H1 (cell line): Measurements from ENCODE around the gene MAGI1. TPM values are rescaled to one million over a fixed set of nuclear protein-coding genes. Genes with fewer than 3 reads are reported as not detected.

ENCODE experiments used
- CTCF ChIA-PET: fragments of 300-600 bp; sonication (Branson Sonifier 250); formaldehyde crosslinking; loops from one replicate; lab custom pipeline; 2021; ENCODE audit not compliant: partially characterized antibody; lab: Charles Lee
- POLR2A ChIA-PET: fragments of 300-600 bp; sonication (Branson Sonifier 250); formaldehyde crosslinking; loops from one replicate; lab custom pipeline; 2021; ENCODE audit warnings: inconsistent platforms; ENCODE audit not compliant: partially characterized antibody; lab: Charles Lee
- DNase-seq, 2 experiments: peaks; one replicate each; pipeline versions ENCODE4 v3.0.0 to v3.0.0-alpha.2; 2010 to 2022; ENCODE audit warnings: low spot score in 2 of 2, low read depth in 1 of 2, mixed read lengths in 1 of 2
- FAIRE-seq: peaks from 2 replicates; lab custom pipeline; 2011; peaks lifted over from hg19 to GRCh38; lab: Jason Lieb, UNC
- H2AFZ ChIP-seq: 2 replicates; pipeline ENCODE4 v1.8.1; 2012; ENCODE audit warnings: low read length, inconsistent platforms
- H2AK5ac ChIP-seq: 2 replicates; pipeline ENCODE4 v1.6.1; 2013; ENCODE audit warnings: low read depth, low read length
- H2BK120ac ChIP-seq: replicated peaks from 2 replicates; pipeline ENCODE3; 2013; ENCODE audit warnings: low read depth, low read length, inconsistent platforms
- H2BK12ac ChIP-seq: 2 replicates; pipeline ENCODE4 v1.6.1; 2013; ENCODE audit warnings: low read depth, low read length
- H2BK15ac ChIP-seq: 2 replicates; pipeline ENCODE4 v1.6.1; 2013; ENCODE audit warnings: low read length
- H2BK20ac ChIP-seq: 2 replicates; pipeline ENCODE4 v1.6.1; 2013; ENCODE audit warnings: low read length
- H2BK5ac ChIP-seq: 2 replicates; pipeline ENCODE4 v1.6.1; 2013; ENCODE audit warnings: low read depth, low read length
- H3K14ac ChIP-seq: 2 replicates; pipeline ENCODE4 v1.6.1; 2013; ENCODE audit warnings: inconsistent platforms; ENCODE audit not compliant: insufficient read length
- H3K18ac ChIP-seq: 2 replicates; pipeline ENCODE4 v1.6.1; 2013; ENCODE audit warnings: low read length; ENCODE audit errors: extremely low read depth
- H3K23ac ChIP-seq: 2 replicates; pipeline ENCODE4 v1.6.1; 2013; ENCODE audit warnings: inconsistent platforms; ENCODE audit not compliant: insufficient read length
- H3K23me2 ChIP-seq: 2 replicates; pipeline ENCODE4 v1.6.1; 2013; ENCODE audit warnings: low read depth, low read length
- H3K27ac ChIP-seq: 2 replicates; pipeline ENCODE4 v1.6.1; 2011; ENCODE audit warnings: low read depth, low read length, inconsistent platforms
- H3K27me3 ChIP-seq, 4 experiments: replicated peaks in 1 of 4; 1 replicate in 1 of 4; 2 replicates in 3 of 4; pipeline versions ENCODE4 v1.6.1 to v1.8.1; 2011 to 2013; ENCODE audit warnings: low read length in 3 of 4, mild to moderate bottlenecking in 3 of 4, inconsistent platforms in 2 of 4, mixed read lengths in 2 of 4, moderate library complexity in 1 of 4; ENCODE audit not compliant: control insufficient read depth in 3 of 4, insufficient read depth in 3 of 4; ENCODE audit errors: extremely low read depth in 1 of 4
- H3K36me3 ChIP-seq, 4 experiments: 2 replicates each; pipeline versions ENCODE4 v1.6.1 to v1.8.1; 2011 to 2013; ENCODE audit warnings: mild to moderate bottlenecking in 4 of 4, low read length in 3 of 4, moderate library complexity in 2 of 4, control low read depth in 1 of 4, inconsistent platforms in 1 of 4; ENCODE audit not compliant: insufficient read depth in 4 of 4, control insufficient read depth in 2 of 4
- H3K4ac ChIP-seq: replicated peaks from 2 replicates; pipeline ENCODE3; 2013; ENCODE audit warnings: low read length, low read depth, mixed read lengths, inconsistent platforms; ENCODE audit not compliant: insufficient read length
- H3K4me1 ChIP-seq, 4 experiments: replicated peaks in 1 of 4; 1 replicate in 1 of 4; 2 replicates in 3 of 4; pipeline versions ENCODE4 v1.6.1 to v1.8.1; 2011 to 2013; ENCODE audit warnings: low read length in 3 of 4, inconsistent platforms in 2 of 4, mixed read lengths in 1 of 4; ENCODE audit not compliant: insufficient read depth in 4 of 4, control insufficient read depth in 3 of 4
- H3K4me2 ChIP-seq, 2 experiments: 2 replicates each; pipeline versions ENCODE4 v1.6.1 to v1.8.1; 2011 to 2013; ENCODE audit warnings: low read depth in 2 of 2, low read length in 2 of 2, control low read depth in 1 of 2, inconsistent platforms in 1 of 2, mild to moderate bottlenecking in 1 of 2; ENCODE audit not compliant: insufficient read depth in 1 of 2
- H3K4me3 ChIP-seq, 4 experiments: fragments of 200-600, 300-600 bp in 1 of 4; sonication (generic), shearing (Covaris generic), sonication (Bioruptor Twin) in 1 of 4; 2 replicates each; pipeline versions ENCODE4 v1.5.1 to v1.8.1; 2011 to 2016; ENCODE audit warnings: low read length in 4 of 4, low read depth in 3 of 4, control low read depth in 2 of 4, inconsistent platforms in 2 of 4, mild to moderate bottlenecking in 2 of 4, mixed read lengths in 1 of 4, moderate library complexity in 1 of 4; ENCODE audit not compliant: insufficient read depth in 2 of 4; ENCODE audit errors: extremely low read depth in 1 of 4
- H3K56ac ChIP-seq: replicated peaks from 2 replicates; pipeline ENCODE3; 2013; ENCODE audit warnings: low read depth, mild to moderate bottlenecking, mixed read lengths, low read length, inconsistent platforms; ENCODE audit not compliant: insufficient read length
- H3K79me1 ChIP-seq: 2 replicates; pipeline ENCODE4 v1.6.1; 2013; ENCODE audit warnings: low read depth, low read length, control low read depth
- H3K79me2 ChIP-seq, 2 experiments: 2 replicates each; pipeline versions ENCODE4 v1.6.1 to v1.8.1; 2012 to 2013; ENCODE audit warnings: low read length in 2 of 2, mild to moderate bottlenecking in 2 of 2, inconsistent platforms in 1 of 2; ENCODE audit not compliant: insufficient read depth in 2 of 2, control insufficient read depth in 1 of 2
- H3K9ac ChIP-seq, 4 experiments: replicated peaks in 1 of 4; 1 replicate in 1 of 4; 2 replicates in 3 of 4; pipeline versions ENCODE4 v1.6.1 to v1.8.1; 2011 to 2013; ENCODE audit warnings: low read depth in 3 of 4, low read length in 3 of 4, control low read depth in 2 of 4, mild to moderate bottlenecking in 2 of 4, moderate library complexity in 2 of 4, inconsistent platforms in 1 of 4; ENCODE audit errors: extremely low read depth in 1 of 4
- H3K9me3 ChIP-seq, 2 experiments: 2 replicates each; pipeline versions ENCODE4 v1.6.1 to v1.8.1; 2012 to 2013; ENCODE audit warnings: mild to moderate bottlenecking in 2 of 2, moderate library complexity in 2 of 2, control low read depth in 1 of 2, inconsistent platforms in 1 of 2, low read depth in 1 of 2, low read length in 1 of 2, mixed read lengths in 1 of 2; ENCODE audit not compliant: insufficient read depth in 2 of 2
- H4K20me1 ChIP-seq, 2 experiments: replicated peaks in 1 of 2; 2 replicates each; pipeline versions ENCODE3 to v1.8.1; 2011 to 2013; ENCODE audit warnings: inconsistent platforms in 2 of 2, low read length in 2 of 2, mild to moderate bottlenecking in 1 of 2; ENCODE audit not compliant: insufficient read depth in 2 of 2, control insufficient read depth in 1 of 2
- H4K5ac ChIP-seq: 2 replicates; pipeline ENCODE4 v1.6.1; 2013; ENCODE audit warnings: low read length, low read depth, mixed read lengths, inconsistent platforms; ENCODE audit not compliant: insufficient read length
- H4K8ac ChIP-seq: 2 replicates; pipeline ENCODE4 v1.8.0; 2013; ENCODE audit warnings: mild to moderate bottlenecking, moderate library complexity, low read length, inconsistent platforms; ENCODE audit not compliant: insufficient read depth; ENCODE audit errors: extremely low read depth
- H4K91ac ChIP-seq: replicated peaks from 2 replicates; pipeline ENCODE3; 2013; ENCODE audit warnings: low read length, mixed read lengths, inconsistent platforms; ENCODE audit not compliant: insufficient read length
- CBX5 ChIP-seq: fragments of 300-800, 300-1000 bp; sonication (generic); IDR thresholded peaks from 2 replicates; pipeline ENCODE4 v1.7.1; 2016; ENCODE audit warnings: antibody characterized with exemption, low read length, low read depth
- CEBPB ChIP-seq: IDR thresholded peaks from 2 replicates; pipeline ENCODE4 v1.6.1; 2012; ENCODE audit warnings: low read depth, low read length
- CHD2 ChIP-seq: IDR thresholded peaks from 2 replicates; pipeline ENCODE4 v1.6.1; 2012; ENCODE audit warnings: low read length, improper control_type of control experiment
- GABPA ChIP-seq: IDR thresholded peaks from 2 replicates; pipeline ENCODE4 v1.6.1; 2011; ENCODE audit warnings: mild to moderate bottlenecking, low read length, moderate library complexity, borderline replicate concordance; ENCODE audit not compliant: insufficient read depth
- KDM1A ChIP-seq: fragments of 200-600, 300-600 bp; sonication (generic); IDR thresholded peaks from 2 replicates; pipeline ENCODE4 v1.7.1; 2016; ENCODE audit warnings: mild to moderate bottlenecking, low read length, borderline replicate concordance
- POLR2A ChIP-seq, 2 experiments: IDR thresholded peaks; 1 replicate in 1 of 2; 2 replicates in 1 of 2; pipeline ENCODE4 v1.6.1; 2011; ENCODE audit warnings: low read depth in 2 of 2, low read length in 2 of 2, mild to moderate bottlenecking in 2 of 2; ENCODE audit errors: control extremely low read depth in 1 of 2
- RNF2 ChIP-seq: fragments of 200-900, 300-1000 bp; sonication (generic); IDR thresholded peaks from 2 replicates; pipeline ENCODE4 v1.7.1; 2016; ENCODE audit warnings: borderline replicate concordance, low read depth, mild to moderate bottlenecking, antibody characterized with exemption, low read length; ENCODE audit not compliant: poor library complexity, severe bottlenecking; ENCODE audit errors: missing control alignments
- ZNF274 ChIP-seq: IDR thresholded peaks from 2 replicates; pipeline ENCODE4 v1.7.0; 2012; ENCODE audit warnings: low read length, borderline replicate concordance; ENCODE audit errors: extremely low read depth
- WGBS, 2 experiments: shearing (Covaris generic) in 1 of 2; methylation state at CpG; one replicate each; pipeline versions ENCODE4 v1.1.6 to v1.1.7; 2013 to 2015; ENCODE audit warnings: low lambda C conversion rate in 2 of 2, mixed read lengths in 2 of 2, inconsistent platforms in 1 of 2, low coverage in 1 of 2, missing lambda C conversion rate in 1 of 2; ENCODE audit not compliant: insufficient replicate concordance in 2 of 2, insufficient coverage in 1 of 2, insufficient read length in 1 of 2; ENCODE audit errors: extremely low coverage in 1 of 2, missing lambda C conversion rate in 1 of 2; 5-methylcytosine and 5-hydroxymethylcytosine counted together
- polyA plus RNA-seq, 7 experiments: library from polyadenylated mRNA; depleted of rRNA in 3 of 7; stranded (reverse) in 5 of 7; unstranded in 2 of 7; fragments of >200 nt in 5 of 7; fragments of 200-250 nt in 2 of 7; gene quantifications; 1 replicate in 5 of 7; 2 replicates in 1 of 7; 4 replicates in 1 of 7; pipeline versions ENCODE4 v1.2.1 to v1.2.3, GENCODE V29; 2011 to 2013; ENCODE audit warnings: missing spikeins in 2 of 7, mixed read lengths in 2 of 7
- total RNA-seq: library from RNA; stranded (reverse); fragmentation: NEBNext Ultra II Directional; extraction: Animal tissue kit (Norgen Biotek cat#: 25700); gene quantifications from 2 replicates; pipeline ENCODE4 v1.2.1, GENCODE V29; 2021

Gene MAGI1
- total and polyA plus RNA-seq, 2 of the 8 experiments (the other 6 are each of a cell fraction or from before 2014, with no cell fraction given) = 19.8 to 78.0 TPM

- no peak for FAIRE-seq
- TF ChIP-seq RNF2 (no peak), ZNF274 (no peak), POLR2A (IDR thresholded peaks at IDR 0.05; ENCODE audit: control extremely low read depth in 1 of 2, low read depth in 2 of 2, low read length in 2 of 2) (no peak), CHD2 (no peak), CEBPB (no peak), CBX5 (no peak), KDM1A (no peak), GABPA (no peak)
Measured at GRCh38 chr3:65658401-65658800, 380.3 kb downstream of the MAGI1 start.

More at GRCh38 chr3:65658401-65658800, 380.3 kb downstream of the MAGI1 start:
- CTCF ChIA-PET = interaction anchor here (1.0 to 1.2 kb wide), 2 partner anchors 15 to 74 kb away, joined by 3 to 4 read pairs; no protein-coding TSS in a partner anchor
- Histone ChIP-seq H3K36me3 (no peaks in the 10 kb centered on the region), H4K91ac (no peak overlapping the region), H3K18ac (no peak overlapping the region), H2BK120ac (no peak overlapping the region), H3K23me2 (no peaks in the 10 kb centered on the region), H3K14ac (no peak overlapping the region), H4K5ac (no peak overlapping the region), H3K4me1 (peaks cover 0 to 7% (median 4%) of the 10 kb centered on the region in 4 experiments; a peak in 3 of 7 replicates), H3K27me3 (no peaks in the 10 kb centered on the region), H3K4me2 (no peak overlapping the region), H2AK5ac (no peak overlapping the region), H3K4ac (no peak overlapping the region), H2BK12ac (no peak overlapping the region), H3K4me3 (no peak overlapping the region), H2BK20ac (no peak overlapping the region), H3K23ac (no peak overlapping the region), H4K20me1 (no peaks in the 10 kb centered on the region), H3K9ac (no peak overlapping the region), H2AFZ (no peak overlapping the region), H3K79me2 (peaks cover 0 to 8% of the 10 kb centered on the region in 2 experiments; a peak in 1 of 4 replicates), H3K56ac (no peak overlapping the region), H3K79me1 (no peaks in the 10 kb centered on the region), H4K8ac (no peak overlapping the region), H2BK15ac (no peak overlapping the region), H2BK5ac (no peak overlapping the region), H3K9me3 (no peaks in the 10 kb centered on the region), H3K27ac (no peak overlapping the region)
- POLR2A ChIA-PET = no interaction called here
- no peak for DNase-seq
- 50% methylated on average over 2 of the region's 2 CpGs; no CpG with 5 or more reads in 1 of the 2 experiments for WGBS, 2 experiments
